SK-N-SH (cell line): ENCODE measurements around the gene OCA2. TPM values are rescaled to one million over a fixed set of nuclear protein-coding genes. Genes with fewer than 3 reads are reported as not detected.

Experiments
- CTCF ChIA-PET: fragments of 300-600, 350-600 bp; formaldehyde crosslinking; extraction: SDS; loops from one replicate; lab custom pipeline; 2021; lab: Yijun Ruan, JAX
- POLR2A ChIA-PET: fragments of 350-600 bp; sonication (Branson Sonifier 250); formaldehyde crosslinking; extraction: SDS; loops from one replicate; lab custom pipeline; 2020; ENCODE audit warnings: antibody characterized with exemption, inconsistent platforms; lab: Yijun Ruan, JAX
- DNase-seq: peaks from one replicate; pipeline ENCODE4 v3.0.0; 2012
- H2AFZ ChIP-seq: fragments of 200-600 bp; sonication (generic); 2 replicates; pipeline ENCODE4 v1.8.1; 2016; ENCODE audit warnings: antibody characterized with exemption, mild to moderate bottlenecking, low read depth
- H3F3A ChIP-seq: fragments of 200-600 bp; sonication (generic); replicated peaks from 2 replicates; pipeline ENCODE3; 2016; ENCODE audit warnings: antibody characterized with exemption, mild to moderate bottlenecking; ENCODE audit not compliant: insufficient read depth
- H3K27ac ChIP-seq, 2 experiments: fragments of 200-500 bp in 1 of 2; fragments of 200-600 bp in 1 of 2; sonication (Bioruptor generic) in 1 of 2; sonication (generic), shearing (Covaris generic) in 1 of 2; 2 replicates each; pipeline versions ENCODE4 v1.5.1 to v1.6.1; 2014 to 2016; ENCODE audit warnings: low read depth in 2 of 2, inconsistent platforms in 1 of 2, low read length in 1 of 2, mild to moderate bottlenecking in 1 of 2, mixed read lengths in 1 of 2
- H3K27me3 ChIP-seq: fragments of 200-600 bp; sonication (generic), shearing (Covaris generic); 2 replicates; pipeline ENCODE4 v1.6.1; 2016; ENCODE audit warnings: mixed run types; ENCODE audit not compliant: insufficient read depth
- H3K36me3 ChIP-seq, 2 experiments: fragments of 200-500 bp in 1 of 2; fragments of 200-600 bp in 1 of 2; sonication (Bioruptor generic) in 1 of 2; sonication (generic) in 1 of 2; replicated peaks in 1 of 2; 2 replicates each; pipeline versions ENCODE3 to v1.5.1; 2014 to 2016; ENCODE audit warnings: low read length in 1 of 2, mild to moderate bottlenecking in 1 of 2; ENCODE audit not compliant: insufficient read depth in 2 of 2, control insufficient read depth in 1 of 2
- H3K4me1 ChIP-seq, 2 experiments: fragments of 200-500 bp in 1 of 2; fragments of 200-600 bp in 1 of 2; sonication (Bioruptor generic) in 1 of 2; sonication (generic), shearing (Covaris generic) in 1 of 2; 2 replicates each; pipeline versions ENCODE4 v1.5.1 to v1.6.1; 2014 to 2016; ENCODE audit warnings: low read depth in 1 of 2, low read length in 1 of 2, mixed run types in 1 of 2; ENCODE audit not compliant: insufficient read depth in 2 of 2, control insufficient read depth in 1 of 2
- H3K4me2 ChIP-seq: fragments of 200-600 bp; sonication (generic), shearing (Covaris generic); 2 replicates; pipeline ENCODE4 v1.6.1; 2017; ENCODE audit warnings: mixed run types
- H3K4me3 ChIP-seq, 2 experiments: fragments of 200-500 bp in 1 of 2; fragments of 200-600 bp in 1 of 2; sonication (Bioruptor generic) in 1 of 2; sonication (generic), shearing (Covaris generic) in 1 of 2; 2 replicates each; pipeline versions ENCODE4 v1.5.1 to v1.8.1; 2014 to 2016; ENCODE audit warnings: low read depth in 2 of 2, inconsistent platforms in 1 of 2, low read length in 1 of 2, mild to moderate bottlenecking in 1 of 2, mixed read lengths in 1 of 2, moderate library complexity in 1 of 2
- H3K79me2 ChIP-seq: fragments of 200-600 bp; sonication (generic); 2 replicates; pipeline ENCODE4 v1.8.1; 2017; ENCODE audit warnings: mild to moderate bottlenecking; ENCODE audit not compliant: insufficient read depth
- H3K9ac ChIP-seq: fragments of 200-600 bp; sonication (generic); 2 replicates; pipeline ENCODE4 v1.6.1; 2017; ENCODE audit warnings: mixed run types
- H3K9me2 ChIP-seq: fragments of 200-600 bp; sonication (generic); 2 replicates; pipeline ENCODE4 v1.6.1; 2017; ENCODE audit warnings: mixed run types
- H3K9me3 ChIP-seq: fragments of 200-600 bp; sonication (generic); 2 replicates; pipeline ENCODE4 v1.6.1; 2017; ENCODE audit warnings: mixed run types, mild to moderate bottlenecking, moderate library complexity
- H4K20me1 ChIP-seq: fragments of 200-600 bp; sonication (generic); 2 replicates; pipeline ENCODE4 v1.6.1; 2017; ENCODE audit warnings: mild to moderate bottlenecking, mixed run types; ENCODE audit not compliant: insufficient read depth
- CTCF ChIP-seq: fragments of 200-600 bp; sonication (generic); IDR thresholded peaks from 2 replicates; pipeline ENCODE4 v1.6.1; 2017; ENCODE audit warnings: antibody characterized with exemption, mild to moderate bottlenecking, moderate library complexity
- ELF1 ChIP-seq: IDR thresholded peaks from 2 replicates; pipeline ENCODE4 v1.4.0; 2012
- EP300 ChIP-seq, 2 experiments: IDR thresholded peaks; 2 replicates each; pipeline versions ENCODE4 v1.4.0 to v1.6.1; 2012; ENCODE audit warnings: borderline replicate concordance in 1 of 2, low read depth in 1 of 2, low read length in 1 of 2
- EZH2phosphoT487 ChIP-seq: fragments of 200-600 bp; sonication (generic); IDR thresholded peaks from 2 replicates; pipeline ENCODE4 v1.6.1; 2017; ENCODE audit warnings: low read depth, mixed run types, mild to moderate bottlenecking, antibody characterized with exemption, moderate library complexity, borderline replicate concordance
- FOXJ3 ChIP-seq: sonication (generic); formaldehyde crosslinking; IDR thresholded peaks from 2 replicates; pipeline ENCODE4 v1.5.1; 2020; ENCODE audit warnings: mild to moderate bottlenecking, missing genetic modification reagents
- GABPA ChIP-seq: IDR thresholded peaks from 2 replicates; pipeline ENCODE4 v1.4.0; 2012; ENCODE audit warnings: low read depth, mild to moderate bottlenecking
- GATA2 ChIP-seq: sonication (generic); formaldehyde crosslinking; IDR thresholded peaks from 2 replicates; pipeline ENCODE4 v1.5.0; 2020; ENCODE audit warnings: mild to moderate bottlenecking, missing genetic modification reagents
- IRF3 ChIP-seq: fragments of 150-350 bp; IDR thresholded peaks from 2 replicates; pipeline ENCODE4 v1.6.1; 2016; ENCODE audit warnings: mild to moderate bottlenecking, low read depth, low read length
- MEF2A ChIP-seq: IDR thresholded peaks from 2 replicates; pipeline ENCODE4 v1.4.0; 2012; ENCODE audit warnings: low read depth, borderline replicate concordance
- MXI1 ChIP-seq: IDR thresholded peaks from 2 replicates; pipeline ENCODE4 v1.6.1; 2012; ENCODE audit warnings: mild to moderate bottlenecking, low read depth, low read length, improper control_type of control experiment
- NRF1 ChIP-seq: IDR thresholded peaks from 2 replicates; pipeline ENCODE4 v1.6.1; 2012; ENCODE audit warnings: low read depth, mild to moderate bottlenecking, low read length
- RCOR1 ChIP-seq: fragments of 150-350 bp; IDR thresholded peaks from 2 replicates; pipeline ENCODE4 v1.6.1; 2017; ENCODE audit warnings: antibody characterized with exemption, low read length
- RXRA ChIP-seq: IDR thresholded peaks from 2 replicates; pipeline ENCODE4 v1.4.0; 2012; ENCODE audit warnings: low read depth, mild to moderate bottlenecking, borderline replicate concordance
- SMC3 ChIP-seq: IDR thresholded peaks from 2 replicates; pipeline ENCODE4 v1.6.1; 2012; ENCODE audit warnings: low read depth, low read length, improper control_type of control experiment
- TAF1 ChIP-seq: IDR thresholded peaks from 2 replicates; pipeline ENCODE4 v1.6.1; 2012; ENCODE audit warnings: low read depth, mild to moderate bottlenecking, low read length, moderate library complexity, borderline replicate concordance
- TCF12 ChIP-seq: IDR thresholded peaks from 2 replicates; pipeline ENCODE4 v1.4.0; 2012
- USF2 ChIP-seq: fragments of 150-350 bp; IDR thresholded peaks from 2 replicates; pipeline ENCODE4 v1.6.1; 2017; ENCODE audit warnings: antibody characterized with exemption, low read length, low read depth, borderline replicate concordance
- ZBTB33 ChIP-seq: IDR thresholded peaks from 2 replicates; pipeline ENCODE4 v1.4.0; 2012; ENCODE audit warnings: low read depth, borderline replicate concordance
- WGBS: methylation state at CpG from one replicate; pipeline ENCODE4 v1.1.6; 2017; ENCODE audit warnings: low lambda C conversion rate; 5-methylcytosine and 5-hydroxymethylcytosine counted together
- polyA plus RNA-seq, 3 experiments: library from polyadenylated mRNA; depleted of rRNA; stranded (reverse); fragments of >200 nt; gene quantifications; 2 replicates each; pipeline ENCODE4 v1.2.3, GENCODE V29; 2012

Gene OCA2
- polyA plus RNA-seq, 1 of the 3 experiments (the other 2 are of a cell fraction): 0.16 TPM

- TF ChIP-seq MEF2A: no peak
- no peak for TF ChIP-seq MXI1
- TF ChIP-seq TAF1: no peak
- no peak for TF ChIP-seq GABPA
- TF ChIP-seq CTCF: no peak
- TF ChIP-seq EP300 (IDR thresholded peaks at IDR 0.05; ENCODE audit: borderline replicate concordance in 1 of 2, low read depth in 1 of 2, low read length in 1 of 2): no peak
- TF ChIP-seq RCOR1: no peak
- no peak for TF ChIP-seq ZBTB33
- no peak for TF ChIP-seq SMC3
- H3K27ac ChIP-seq: no peak overlapping the region
- 46% methylated on average over 5 of the region's 5 CpGs for WGBS
- POLR2A ChIA-PET: no interaction called here
- no peak overlapping the region for H2AFZ ChIP-seq
- H3K79me2 ChIP-seq: no peaks in the 10 kb centered on the region
- H3F3A ChIP-seq: no peaks in the 10 kb centered on the region
- CTCF ChIA-PET: interaction anchor here (1.5 kb wide), 1 partner anchor 9 kb away, joined by 3 read pairs; no protein-coding TSS in a partner anchor
- no peak overlapping the region for H3K4me3 ChIP-seq
- no peaks in the 10 kb centered on the region for H4K20me1 ChIP-seq
- H3K9me3 ChIP-seq: no peaks in the 10 kb centered on the region; the same call in 1 of the 2 replicates
- H3K36me3 ChIP-seq: no peaks in the 10 kb centered on the region
- DNase-seq: no peak
- no peaks in the 10 kb centered on the region for H3K27me3 ChIP-seq
- no peak overlapping the region for H3K4me2 ChIP-seq
- H3K4me1 ChIP-seq: peaks cover 0 to 21% of the 10 kb centered on the region in 2 experiments; a peak in 1 of 4 replicates
- no peaks in the 10 kb centered on the region for H3K9me2 ChIP-seq
- no peak overlapping the region for H3K9ac ChIP-seq
Measured at GRCh38 chr15:27798807-27799206, 300.3 kb downstream of the OCA2 start.

- no peaks in the 10 kb centered on the region for H3K27me3 ChIP-seq
- H2AFZ ChIP-seq: no peak overlapping the region
- no peaks in the 10 kb centered on the region for H3F3A ChIP-seq
- no peak overlapping the region for H3K27ac ChIP-seq
- no peaks in the 10 kb centered on the region for H3K79me2 ChIP-seq
- H4K20me1 ChIP-seq: no peaks in the 10 kb centered on the region
- H3K4me3 ChIP-seq: no peak overlapping the region
- no peaks in the 10 kb centered on the region for H3K36me3 ChIP-seq
- CTCF ChIA-PET: interaction anchor here (1.5 kb wide), 1 partner anchor 8 kb away, joined by 3 read pairs; no protein-coding TSS in a partner anchor
- no peaks in the 10 kb centered on the region for H3K9me2 ChIP-seq
- POLR2A ChIA-PET: no interaction called here
- DNase-seq: no peak
- 52% methylated on average over 8 of the region's 8 CpGs for WGBS
- H3K4me1 ChIP-seq: peaks cover 0 to 21% of the 10 kb centered on the region in 2 experiments; a peak in 1 of 4 replicates
- H3K4me2 ChIP-seq: no peak overlapping the region
- H3K9me3 ChIP-seq: no peaks in the 10 kb centered on the region; the same call in 1 of the 2 replicates
- H3K9ac ChIP-seq: no peak overlapping the region
- TF ChIP-seq ELF1 (no peak), EZH2phosphoT487 (no peak), IRF3 (no peak), RXRA (no peak), CTCF (no peak), TCF12 (no peak), MXI1 (no peak), GABPA (no peak), NRF1 (no peak), GATA2 (CRISPR knock-in tag) (no peak), USF2 (no peak), FOXJ3 (no peak)
Measured at GRCh38 chr15:27797765-27798164, 301.4 kb downstream of the OCA2 start.
